ENCODE measurements around the gene PVRIG.

Gene PVRIG

GRCh38 chr7:100219271-100219737 lies 445 bp upstream of the PVRIG start:
- Histone ChIP-seq H4K8ac (ENCODE audit: low read depth, low read length) (no peak overlapping the region), H3K9ac (ENCODE audit: low read length) (no peak overlapping the region), H4K12ac (ENCODE audit: low read depth, low read length) (no peak overlapping the region), H3K4me3 (ENCODE audit: low read depth, low read length) (no peak overlapping the region), H2AFZ (ENCODE audit: insufficient read depth, low read length, poor library complexity) (no peak overlapping the region), H3K27me3 (ENCODE audit: insufficient read depth, low read length) (no peaks in the 10 kb centered on the region), H3K4me1 (ENCODE audit: control insufficient read depth in 1 of 2, insufficient read depth in 2 of 2, low read length in 2 of 2) (no peaks in the 10 kb centered on the region), H3K36me3 (ENCODE audit: control insufficient read depth in 1 of 2, insufficient read depth in 2 of 2, low read length in 2 of 2) (peaks cover 12 to 15% of the 10 kb centered on the region in 2 experiments), H2AK5ac (ENCODE audit: low read length) (no peak overlapping the region), H3K23ac (ENCODE audit: low read length) (no peak overlapping the region), H3K79me1 (ENCODE audit: low read length) (no peaks in the 10 kb centered on the region), H3K18ac (ENCODE audit: low read length) (no peak overlapping the region), H3K9me3 (ENCODE audit: insufficient read depth, low read depth, low read length) (no peaks in the 10 kb centered on the region), H4K91ac (ENCODE audit: low read depth, low read length) (no peak overlapping the region), H3K14ac (ENCODE audit: low read length) (no peak overlapping the region), H2BK12ac (ENCODE audit: low read length) (no peak overlapping the region), H3K4ac (ENCODE audit: low read depth, low read length) (no peak overlapping the region), H2BK5ac (ENCODE audit: low read depth, low read length, poor library complexity) (no peak overlapping the region), H2BK120ac (ENCODE audit: insufficient read depth, low read length, poor library complexity) (no peak overlapping the region), H3K4me2 (ENCODE audit: low read length) (no peak overlapping the region), H3K27ac (ENCODE audit: low read depth, low read length) (no peak overlapping the region), H3K79me2 (ENCODE audit: control insufficient read depth, insufficient read depth, low read length, poor library complexity) (no peaks in the 10 kb centered on the region)
- DNase-seq: no peak
- no CpG with 5 or more reads among the region's 10 CpGs for WGBS (ENCODE audit: extremely low coverage, insufficient coverage, insufficient read length)

GRCh38 chr7:100220586-100221230 lies 959 bp downstream of the PVRIG start:
- Histone ChIP-seq H4K8ac (ENCODE audit: low read depth, low read length) (no peak overlapping the region), H4K12ac (ENCODE audit: low read depth, low read length) (peak overlapping the region; percentile 37), H3K18ac (ENCODE audit: low read length) (no peak overlapping the region), H3K4me2 (ENCODE audit: low read length) (no peak overlapping the region), H3K4ac (ENCODE audit: low read depth, low read length) (no peak overlapping the region), H3K27me3 (ENCODE audit: insufficient read depth, low read length) (no peaks in the 10 kb centered on the region), H3K36me3 (ENCODE audit: control insufficient read depth in 1 of 2, insufficient read depth in 2 of 2, low read length in 2 of 2) (peaks cover 12 to 15% of the 10 kb centered on the region in 2 experiments), H3K9me3 (ENCODE audit: insufficient read depth, low read depth, low read length) (no peaks in the 10 kb centered on the region), H3K23ac (ENCODE audit: low read length) (no peak overlapping the region), H3K27ac (ENCODE audit: low read depth, low read length) (no peak overlapping the region), H4K91ac (ENCODE audit: low read depth, low read length) (no peak overlapping the region), H3K14ac (ENCODE audit: low read length) (no peak overlapping the region), H2AFZ (ENCODE audit: insufficient read depth, low read length, poor library complexity) (no peak overlapping the region), H2AK5ac (ENCODE audit: low read length) (no peak overlapping the region), H3K9ac (ENCODE audit: low read length) (no peak overlapping the region), H2BK5ac (ENCODE audit: low read depth, low read length, poor library complexity) (no peak overlapping the region), H3K79me2 (ENCODE audit: control insufficient read depth, insufficient read depth, low read length, poor library complexity) (no peaks in the 10 kb centered on the region), H2BK120ac (ENCODE audit: insufficient read depth, low read length, poor library complexity) (no peak overlapping the region), H3K4me1 (ENCODE audit: control insufficient read depth in 1 of 2, insufficient read depth in 2 of 2, low read length in 2 of 2) (no peaks in the 10 kb centered on the region), H3K4me3 (ENCODE audit: low read depth, low read length) (no peak overlapping the region), H2BK12ac (ENCODE audit: low read length) (no peak overlapping the region), H3K79me1 (ENCODE audit: low read length) (no peaks in the 10 kb centered on the region)
- DNase-seq: no peak
- no CpG with 5 or more reads among the region's 22 CpGs for WGBS (ENCODE audit: extremely low coverage, insufficient coverage, insufficient read length)

- Histone ChIP-seq H3K4me1 (ENCODE audit: control insufficient read depth in 1 of 2, insufficient read depth in 2 of 2, low read length in 2 of 2) (no peaks in the 10 kb centered on the region), H3K36me3 (ENCODE audit: control insufficient read depth in 1 of 2, insufficient read depth in 2 of 2, low read length in 2 of 2) (peaks cover 12 to 15% of the 10 kb centered on the region in 2 experiments), H3K79me2 (ENCODE audit: control insufficient read depth, insufficient read depth, low read length, poor library complexity) (no peaks in the 10 kb centered on the region), H3K27ac (ENCODE audit: low read depth, low read length) (no peak overlapping the region), H3K18ac (ENCODE audit: low read length) (no peak overlapping the region), H3K23ac (ENCODE audit: low read length) (no peak overlapping the region), H2AFZ (ENCODE audit: insufficient read depth, low read length, poor library complexity) (no peak overlapping the region), H3K4ac (ENCODE audit: low read depth, low read length) (no peak overlapping the region), H4K91ac (ENCODE audit: low read depth, low read length) (no peak overlapping the region), H3K9me3 (ENCODE audit: insufficient read depth, low read depth, low read length) (no peaks in the 10 kb centered on the region), H4K12ac (ENCODE audit: low read depth, low read length) (no peak overlapping the region), H2BK12ac (ENCODE audit: low read length) (no peak overlapping the region), H2BK120ac (ENCODE audit: insufficient read depth, low read length, poor library complexity) (no peak overlapping the region), H3K14ac (ENCODE audit: low read length) (no peak overlapping the region), H4K8ac (ENCODE audit: low read depth, low read length) (no peak overlapping the region), H2AK5ac (ENCODE audit: low read length) (no peak overlapping the region), H3K4me3 (ENCODE audit: low read depth, low read length) (no peak overlapping the region), H3K4me2 (ENCODE audit: low read length) (no peak overlapping the region), H3K27me3 (ENCODE audit: insufficient read depth, low read length) (no peaks in the 10 kb centered on the region), H3K79me1 (ENCODE audit: low read length) (no peaks in the 10 kb centered on the region), H3K9ac (ENCODE audit: low read length) (no peak overlapping the region), H2BK5ac (ENCODE audit: low read depth, low read length, poor library complexity) (no peak overlapping the region)
- no peak for DNase-seq
- WGBS (ENCODE audit: extremely low coverage, insufficient coverage, insufficient read length): no CpG with 5 or more reads among the region's 5 CpGs
Measured at GRCh38 chr7:100221231-100221718, 1.5 kb downstream of the PVRIG start.

GRCh38 chr7:100221767-100222444 lies 2.2 kb downstream of the PVRIG start:
- Histone ChIP-seq H3K36me3 (ENCODE audit: control insufficient read depth in 1 of 2, insufficient read depth in 2 of 2, low read length in 2 of 2) (peaks cover 12 to 15% of the 10 kb centered on the region in 2 experiments), H3K14ac (ENCODE audit: low read length) (no peak overlapping the region), H3K9ac (ENCODE audit: low read length) (no peak overlapping the region), H3K27me3 (ENCODE audit: insufficient read depth, low read length) (no peaks in the 10 kb centered on the region), H3K9me3 (ENCODE audit: insufficient read depth, low read depth, low read length) (no peaks in the 10 kb centered on the region), H3K4ac (ENCODE audit: low read depth, low read length) (no peak overlapping the region), H3K18ac (ENCODE audit: low read length) (no peak overlapping the region), H3K23ac (ENCODE audit: low read length) (no peak overlapping the region), H2BK5ac (ENCODE audit: low read depth, low read length, poor library complexity) (no peak overlapping the region), H3K27ac (ENCODE audit: low read depth, low read length) (no peak overlapping the region), H4K91ac (ENCODE audit: low read depth, low read length) (no peak overlapping the region), H2BK12ac (ENCODE audit: low read length) (no peak overlapping the region), H3K4me1 (ENCODE audit: control insufficient read depth in 1 of 2, insufficient read depth in 2 of 2, low read length in 2 of 2) (peaks cover 0 to 2% of the 10 kb centered on the region in 2 experiments), H4K12ac (ENCODE audit: low read depth, low read length) (no peak overlapping the region), H2AK5ac (ENCODE audit: low read length) (no peak overlapping the region), H2AFZ (ENCODE audit: insufficient read depth, low read length, poor library complexity) (no peak overlapping the region), H2BK120ac (ENCODE audit: insufficient read depth, low read length, poor library complexity) (no peak overlapping the region), H3K4me3 (ENCODE audit: low read depth, low read length) (no peak overlapping the region), H3K79me1 (ENCODE audit: low read length) (no peaks in the 10 kb centered on the region), H3K4me2 (ENCODE audit: low read length) (no peak overlapping the region), H4K8ac (ENCODE audit: low read depth, low read length) (no peak overlapping the region), H3K79me2 (ENCODE audit: control insufficient read depth, insufficient read depth, low read length, poor library complexity) (no peaks in the 10 kb centered on the region)
- WGBS (ENCODE audit: extremely low coverage, insufficient coverage, insufficient read length): no CpG with 5 or more reads among the region's 14 CpGs
- DNase-seq: no peak
